ENCODE measurements around the gene CLIP2.

The CLIP2 gene

DNA sequence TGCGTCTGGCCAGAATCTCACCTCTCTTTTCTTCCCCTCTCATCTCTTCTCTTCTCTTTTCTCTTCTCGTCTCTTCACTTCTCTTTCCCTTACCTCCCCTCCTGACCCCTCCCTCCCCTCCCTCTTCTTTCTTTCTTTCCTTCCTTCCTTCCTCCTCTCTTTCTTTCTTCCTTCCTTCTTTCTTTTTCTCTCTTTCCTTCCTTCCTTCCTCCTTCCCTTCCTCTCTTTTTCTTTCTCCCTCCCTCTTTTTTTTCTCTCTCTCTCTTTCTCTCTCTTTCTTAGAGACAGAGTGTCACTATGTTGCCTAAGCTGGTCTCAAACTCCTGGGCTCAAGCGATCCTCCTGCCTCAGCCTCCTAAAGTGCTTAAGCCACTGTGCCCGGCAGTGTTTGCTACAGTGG lies 159.9 kb downstream of the CLIP2 start:
- TF ChIP-seq, protein P1, sequence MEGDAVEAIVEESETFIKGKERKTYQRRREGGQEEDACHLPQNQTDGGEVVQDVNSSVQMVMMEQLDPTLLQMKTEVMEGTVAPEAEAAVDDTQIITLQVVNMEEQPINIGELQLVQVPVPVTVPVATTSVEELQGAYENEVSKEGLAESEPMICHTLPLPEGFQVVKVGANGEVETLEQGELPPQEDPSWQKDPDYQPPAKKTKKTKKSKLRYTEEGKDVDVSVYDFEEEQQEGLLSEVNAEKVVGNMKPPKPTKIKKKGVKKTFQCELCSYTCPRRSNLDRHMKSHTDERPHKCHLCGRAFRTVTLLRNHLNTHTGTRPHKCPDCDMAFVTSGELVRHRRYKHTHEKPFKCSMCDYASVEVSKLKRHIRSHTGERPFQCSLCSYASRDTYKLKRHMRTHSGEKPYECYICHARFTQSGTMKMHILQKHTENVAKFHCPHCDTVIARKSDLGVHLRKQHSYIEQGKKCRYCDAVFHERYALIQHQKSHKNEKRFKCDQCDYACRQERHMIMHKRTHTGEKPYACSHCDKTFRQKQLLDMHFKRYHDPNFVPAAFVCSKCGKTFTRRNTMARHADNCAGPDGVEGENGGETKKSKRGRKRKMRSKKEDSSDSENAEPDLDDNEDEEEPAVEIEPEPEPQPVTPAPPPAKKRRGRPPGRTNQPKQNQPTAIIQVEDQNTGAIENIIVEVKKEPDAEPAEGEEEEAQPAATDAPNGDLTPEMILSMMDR (IDR thresholded peaks at IDR 0.05; ENCODE audit: low read depth, low read length) = no peak
- Histone ChIP-seq H3K27me3 (no peaks in the 10 kb centered on the region), H3K36me3 (no peaks in the 10 kb centered on the region)

DNA sequence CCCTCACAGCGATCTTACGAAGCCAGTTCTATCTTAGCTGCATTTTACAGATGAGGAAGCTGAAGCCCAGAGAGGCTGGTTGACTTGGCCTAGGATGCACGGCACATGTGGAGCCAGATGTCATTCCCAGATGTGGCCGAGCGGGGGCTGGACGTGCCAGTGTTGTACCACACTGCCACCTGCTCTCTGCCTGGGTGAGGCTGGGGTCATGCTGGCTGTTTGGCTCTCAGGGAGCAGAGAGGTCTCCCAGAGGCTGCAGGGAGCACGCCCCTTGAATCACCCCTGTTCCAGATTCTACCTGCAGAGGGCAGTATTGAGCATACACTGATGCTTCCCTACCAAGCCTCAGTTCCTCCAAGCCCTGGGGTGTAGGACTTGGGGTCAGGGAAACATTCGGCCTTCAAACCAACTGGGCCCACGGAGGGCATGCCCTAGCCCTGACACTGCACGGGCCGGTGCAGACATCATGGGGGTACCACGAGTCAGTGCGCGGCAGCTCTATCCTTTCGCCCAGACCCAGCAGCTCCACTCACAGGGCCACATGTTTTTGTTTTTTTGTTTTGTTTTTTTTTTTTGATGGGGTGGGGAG lies 160.7 kb downstream of the CLIP2 start:
- Histone ChIP-seq H3K4me1 (no peaks in the 10 kb centered on the region; the same call in 1 of the 2 replicates), H3K36me3 (no peaks in the 10 kb centered on the region), H3K27me3 (no peaks in the 10 kb centered on the region), H3K9me3 (no peaks in the 10 kb centered on the region), H3K4me3 (ENCODE audit: low read depth, low read length) (no peak overlapping the region)
- TF ChIP-seq, protein P1 (IDR thresholded peaks at IDR 0.05; ENCODE audit: low read depth, low read length) = peak; percentile 88
- peak; percentile 70 for DNase-seq

More for the DNA sequence above, 159.9 kb downstream of the CLIP2 start:
- no peak for DNase-seq
- H3K4me1 ChIP-seq = no peaks in the 10 kb centered on the region; the same call in 1 of the 2 replicates
- no peak overlapping the region for H3K4me3 ChIP-seq (ENCODE audit: low read depth, low read length)
- no peaks in the 10 kb centered on the region for H3K9me3 ChIP-seq

DNA sequence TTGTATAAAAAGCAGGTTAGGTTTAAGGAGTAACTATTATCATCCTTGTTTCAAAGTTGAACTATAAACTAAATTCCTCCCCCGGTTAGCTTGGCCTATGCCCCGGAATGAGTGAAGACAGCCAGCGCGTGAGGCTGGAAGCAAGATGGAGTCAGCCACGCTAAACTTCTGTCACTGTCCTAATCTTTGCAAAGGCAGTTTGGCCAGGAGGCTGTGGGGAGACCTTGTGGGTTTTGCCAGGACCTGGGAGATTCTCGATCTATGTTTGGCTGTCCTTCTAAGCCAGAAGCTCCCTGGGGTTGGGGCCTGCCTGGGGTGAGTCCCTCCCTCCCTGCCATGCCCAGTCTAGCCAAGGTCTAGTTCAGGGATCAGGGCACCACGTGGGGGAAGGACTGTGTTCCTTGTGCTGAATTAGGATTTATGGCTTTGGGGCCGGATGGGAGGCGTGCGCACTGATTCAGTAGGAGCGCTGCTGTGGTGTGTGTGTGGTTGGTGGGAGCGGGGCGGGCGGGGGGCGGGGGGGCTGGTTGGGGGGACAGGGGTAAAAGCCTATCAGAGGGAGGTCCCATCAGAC lies 163.6 kb downstream of the CLIP2 start:
- peak overlapping the region; percentile 59 for H3K4me3 ChIP-seq (ENCODE audit: low read depth, low read length)
- no peak for DNase-seq
- H3K4me1 ChIP-seq = no peaks in the 10 kb centered on the region; the same call in 1 of the 2 replicates
- no peaks in the 10 kb centered on the region for H3K9me3 ChIP-seq
- H3K36me3 ChIP-seq = no peaks in the 10 kb centered on the region; the same call in 1 of the 2 replicates
- TF ChIP-seq, protein P1 (IDR thresholded peaks at IDR 0.05; ENCODE audit: low read depth, low read length) = no peak
- H3K27me3 ChIP-seq = no peaks in the 10 kb centered on the region

DNA sequence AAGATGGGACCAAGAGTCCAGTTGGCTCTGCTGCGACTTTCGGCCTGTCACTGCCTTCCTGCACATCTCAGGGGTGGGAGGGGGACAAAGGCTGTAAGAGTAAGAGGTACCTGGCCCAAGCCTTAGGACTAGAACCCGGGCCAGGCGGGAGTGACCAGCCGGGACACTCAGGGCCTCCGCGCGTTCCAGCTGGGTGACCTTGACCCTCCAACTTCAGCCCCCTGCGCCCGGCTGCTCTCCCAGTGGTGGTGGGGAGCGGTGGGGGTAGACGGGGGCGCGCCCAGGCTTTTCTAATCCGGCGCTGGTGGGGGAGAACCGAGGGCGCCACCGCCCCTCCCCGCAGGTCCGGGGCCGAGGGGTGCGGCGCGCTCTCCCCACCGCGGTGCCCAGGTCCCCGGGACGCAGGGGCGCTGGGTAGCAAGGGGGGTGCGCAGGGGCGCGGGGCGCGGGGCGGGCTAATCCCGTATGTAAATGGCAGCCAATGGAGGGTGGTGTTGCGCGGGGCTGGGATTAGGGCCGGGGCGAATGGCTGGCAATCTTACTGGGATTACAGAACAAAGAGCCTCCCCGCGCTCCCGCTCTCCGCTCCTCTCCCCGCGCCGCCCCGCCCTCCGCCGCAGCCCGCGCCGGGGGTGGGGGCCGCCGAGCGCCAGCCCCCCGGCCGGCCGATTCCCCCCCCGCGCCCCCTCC lies 164.3 kb downstream of the CLIP2 start, which contains the start of gene GTF2IRD1:
Gene GTF2IRD1, plus strand, starts transcription at position 585 of the 690 bp plus-strand sequence. CDS start 54,175 bp downstream, outside the sequence.
- no peaks in the 10 kb centered on the region for H3K27me3 ChIP-seq
- DNase-seq = peak; percentile 78
- peak within 1 kb of the TSS; percentile 71 for H3K4me3 ChIP-seq (ENCODE audit: low read depth, low read length)
- H3K4me1 ChIP-seq = no peaks in the 10 kb centered on the region; the same call in 1 of the 2 replicates
- H3K36me3 ChIP-seq = no peaks in the 10 kb centered on the region; the same call in 1 of the 2 replicates
- H3K9me3 ChIP-seq = no peaks in the 10 kb centered on the region
- TF ChIP-seq, protein P1 (IDR thresholded peaks at IDR 0.05; ENCODE audit: low read depth, low read length) = no peak

DNA sequence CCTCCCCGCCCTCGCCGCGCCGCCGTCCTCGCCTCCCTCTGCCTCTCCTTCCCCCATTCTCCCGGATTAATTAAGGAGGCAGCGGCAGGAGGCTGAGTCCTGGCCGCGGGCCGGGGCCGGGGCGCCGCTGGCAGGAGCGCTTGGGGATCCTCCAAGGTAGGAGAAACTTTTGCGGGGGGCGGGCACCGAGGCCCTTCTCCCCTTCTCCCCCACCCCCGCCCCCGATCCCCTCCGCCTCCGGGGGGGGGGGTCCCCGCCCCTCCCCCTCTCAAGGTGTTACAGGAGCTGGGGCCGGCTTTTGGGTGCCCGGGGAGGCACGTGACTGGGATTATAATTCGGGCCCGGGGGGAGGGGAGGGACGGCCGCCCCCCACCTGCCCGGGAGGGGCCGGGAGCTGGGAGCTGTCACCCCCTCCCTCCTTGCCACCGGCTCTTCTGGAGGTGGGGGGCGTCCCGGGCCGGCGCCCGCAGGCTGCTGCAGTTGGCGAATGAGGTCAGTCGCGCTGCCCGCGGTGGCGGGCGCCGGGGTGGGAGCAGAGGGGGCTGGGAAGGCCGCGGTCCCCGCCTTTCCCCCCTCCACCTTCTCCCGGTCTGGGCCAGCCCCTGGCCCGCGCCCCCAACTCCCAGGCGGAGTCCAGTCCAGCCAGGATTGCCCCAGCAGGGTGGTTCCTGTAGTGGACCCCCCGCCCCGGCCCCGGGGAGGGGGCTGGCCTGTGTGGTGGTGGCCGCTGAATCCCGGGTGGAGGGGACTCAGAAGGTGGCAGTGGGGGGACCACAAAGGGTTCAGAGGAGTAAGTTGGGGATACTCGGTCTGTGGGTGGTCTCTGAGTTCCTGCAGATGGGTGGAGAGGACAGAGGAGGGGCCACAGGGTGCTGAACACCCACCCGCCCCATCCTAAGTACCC lies 165.1 kb downstream of the CLIP2 start:
- Histone ChIP-seq H3K4me1 (no peaks in the 10 kb centered on the region; the same call in 1 of the 2 replicates), H3K4me3 (ENCODE audit: low read depth, low read length) (peak overlapping the region; percentile 71), H3K27me3 (no peaks in the 10 kb centered on the region), H3K9me3 (no peaks in the 10 kb centered on the region), H3K36me3 (no peaks in the 10 kb centered on the region; the same call in 1 of the 2 replicates)
- TF ChIP-seq, protein P1 (IDR thresholded peaks at IDR 0.05; ENCODE audit: low read depth, low read length) = no peak
- DNase-seq = peak; percentile 52
